K562 (cell line): ENCODE data around the gene TMEM120B. TPM values are rescaled to one million over a fixed set of nuclear protein-coding genes. Genes with fewer than 3 reads are reported as not detected.
A peak's percentile ranks its signal among the peaks of the same experiment; 100 is the strongest.

Experiments
- BHLHE40 ChIP-seq: IDR thresholded peaks from 2 replicates; pipeline ENCODE4 v1.6.1; 2011; ENCODE audit warnings: low read length, improper control_type of control experiment
- CEBPB ChIP-seq: fragments of 450-650 bp; IDR thresholded peaks from 2 replicates; pipeline ENCODE4 v1.6.1; 2016; ENCODE audit warnings: missing genetic modification characterization, missing compliant biosample characterization
- CREM ChIP-seq: IDR thresholded peaks from 2 replicates; pipeline ENCODE4 v1.6.1; 2014; ENCODE audit warnings: antibody characterized with exemption, low read depth
- EWSR1 ChIP-seq: fragments of 450-650 bp; IDR thresholded peaks from 2 replicates; pipeline ENCODE4 v1.6.1; 2018; ENCODE audit warnings: borderline replicate concordance, mild to moderate bottlenecking, low read depth, moderate library complexity; ENCODE audit not compliant: partially characterized antibody
- FOXK2 ChIP-seq, 2 experiments: fragments of 450-650 bp; IDR thresholded peaks in 1 of 2; conservative IDR thresholded peaks in 1 of 2; 2 replicates each; pipeline ENCODE4 v1.6.1; 2016; ENCODE audit warnings: low read depth in 2 of 2, mild to moderate bottlenecking in 1 of 2
- GATAD2B ChIP-seq: fragments of 450-650 bp; IDR thresholded peaks from 2 replicates; pipeline ENCODE4 v1.6.1; 2017; ENCODE audit warnings: mild to moderate bottlenecking, borderline replicate concordance
- HSF4 ChIP-seq: fragments of 250-450 bp; sonication (Bioruptor Pico); IDR thresholded peaks from 2 replicates; pipeline ENCODE4 v2.1.2; 2022; ENCODE audit warnings: mild to moderate bottlenecking, moderate library complexity, borderline replicate concordance
- KAT7 ChIP-seq: sonication (generic); formaldehyde crosslinking; IDR thresholded peaks from 2 replicates; pipeline ENCODE4 v1.8.0; 2022; ENCODE audit warnings: missing genetic modification reagents, mild to moderate bottlenecking, borderline replicate concordance
- KLF16 ChIP-seq: IDR thresholded peaks from 2 replicates; pipeline ENCODE4 v1.6.1; 2016; ENCODE audit warnings: antibody characterized with exemption
- MTF1 ChIP-seq: fragments of 250-450 bp; sonication (Bioruptor Pico); IDR thresholded peaks from 2 replicates; pipeline ENCODE4 v1.9.0; 2021; ENCODE audit warnings: moderate library complexity, mild to moderate bottlenecking, inconsistent platforms, borderline replicate concordance
- RCOR1 ChIP-seq, 2 experiments: IDR thresholded peaks; 2 replicates each; pipeline ENCODE4 v1.6.1; 2012; ENCODE audit warnings: low read depth in 2 of 2, low read length in 2 of 2, borderline replicate concordance in 1 of 2, improper control_type of control experiment in 1 of 2
- REST ChIP-seq, 2 experiments: fragments of 450-650 bp; formaldehyde crosslinking in 1 of 2; IDR thresholded peaks; 2 replicates each; pipeline versions ENCODE4 v1.4.0 to v1.6.1; 2014 to 2020; ENCODE audit warnings: mild to moderate bottlenecking in 2 of 2, borderline replicate concordance in 1 of 2, low read depth in 1 of 2
- SIN3A ChIP-seq, 2 experiments: fragments of 150-350 bp in 1 of 2; IDR thresholded peaks; 2 replicates each; pipeline ENCODE4 v1.6.1; 2011 to 2016; ENCODE audit warnings: borderline replicate concordance in 2 of 2, low read depth in 2 of 2, low read length in 2 of 2, mild to moderate bottlenecking in 2 of 2, moderate library complexity in 2 of 2; ENCODE audit not compliant: control insufficient read depth in 1 of 2
- YY1 ChIP-seq, 3 experiments: IDR thresholded peaks; 2 replicates each; pipeline ENCODE4 v1.6.1; 2011; ENCODE audit warnings: low read length in 2 of 3, mild to moderate bottlenecking in 2 of 3, moderate library complexity in 2 of 3, borderline replicate concordance in 1 of 3, control low read depth in 1 of 3, low read depth in 1 of 3; ENCODE audit not compliant: insufficient read depth in 3 of 3, insufficient replicate concordance in 2 of 3, control insufficient read depth in 1 of 3, insufficient read length in 1 of 3; ENCODE audit errors: extremely low read depth in 1 of 3
- ZFP36 ChIP-seq: fragments of 150-350 bp; IDR thresholded peaks from 2 replicates; pipeline ENCODE4 v1.6.1; 2018; ENCODE audit warnings: low read length, low read depth; ENCODE audit not compliant: partially characterized antibody
- ZNF277 ChIP-seq: fragments of 250-450 bp; sonication (Bioruptor Pico); IDR thresholded peaks from 2 replicates; pipeline ENCODE4 v1.8.0; 2022; ENCODE audit warnings: inconsistent platforms, mild to moderate bottlenecking, moderate library complexity, borderline replicate concordance
- ZZZ3 ChIP-seq: fragments of 450-650 bp; IDR thresholded peaks from 2 replicates; pipeline ENCODE4 v1.6.1; 2016; ENCODE audit warnings: antibody characterized with exemption, mild to moderate bottlenecking, moderate library complexity
- polyA plus RNA-seq, 8 experiments: library from polyadenylated mRNA; depleted of rRNA in 4 of 8; stranded (reverse) in 5 of 8; unstranded in 3 of 8; fragments of >200 nt; fragmentation: Nextera tagmentation in 2 of 8; fragmentation: Illumina TruSeq in 1 of 8; extraction: Ambion mirVana in 2 of 8; extraction: Trizol in 1 of 8; gene quantifications; 2 replicates each; pipeline versions ENCODE4 v1.2.1 to v1.2.3, GENCODE V29; 2011 to 2014; ENCODE audit warnings: inconsistent platforms in 1 of 8, missing spikeins in 1 of 8
- total RNA-seq, 7 experiments: library from RNA; depleted of rRNA in 6 of 7; stranded (reverse); fragments of >200 nt in 6 of 7; fragmentation: Illumina TruSeq in 2 of 7; extraction: Trizol in 2 of 7; gene quantifications; 2 replicates each; pipeline versions ENCODE4 v1.2.1 to v1.2.3, GENCODE V29; 2011 to 2021; ENCODE audit warnings: low replicate concordance in 1 of 7

Gene TMEM120B
- total and polyA plus RNA-seq, 9 of the 15 experiments (the other 6 are each of a cell fraction or from before 2014, with no cell fraction given) = 1.7 to 18.6 (median 7.4) TPM

GRCh38 chr12:121799156-121799841 lies 86.7 kb downstream of the TMEM120B start (continued):
- peak; percentile 63 for TF ChIP-seq REST (IDR thresholded peaks at IDR 0.05; ENCODE audit: borderline replicate concordance)
- TF ChIP-seq REST (CRISPR knock-in tag; IDR thresholded peaks at IDR 0.05; ENCODE audit: low read depth) = no peak
- peak in 1 of 3 experiments; percentile 45 for TF ChIP-seq YY1 (IDR thresholded peaks at IDR 0.05; ENCODE audit: borderline replicate concordance in 1 of 3, control insufficient read depth in 1 of 3, extremely low read depth in 1 of 3, insufficient read depth in 3 of 3, insufficient read length in 1 of 3, insufficient replicate concordance in 2 of 3, low read depth in 1 of 3, low read length in 2 of 3)
- TF ChIP-seq FOXK2 (conservative IDR thresholded peaks at IDR 0.05 in 1 of 2, IDR thresholded peaks at IDR 0.05 in 1 of 2; ENCODE audit: low read depth in 2 of 2) = peak in 1 of 2 experiments; percentile 49; a peak in 2 of 4 replicates
- no peak for TF ChIP-seq HSF4 (CRISPR knock-in tag)
- no peak for TF ChIP-seq ZFP36
- TF ChIP-seq KLF16 = no peak
- peak; percentile 36 to 87; a peak in 2 of 4 replicates for TF ChIP-seq SIN3A (IDR thresholded peaks at IDR 0.05; ENCODE audit: borderline replicate concordance in 2 of 2, control insufficient read depth in 1 of 2, low read depth in 2 of 2, low read length in 2 of 2)
- peak; percentile 58 for TF ChIP-seq CREM
- no peak for TF ChIP-seq ZNF277 (CRISPR knock-in tag)
- TF ChIP-seq GATAD2B = 0 out of 2 replicates have a peak, but pooled peaks have one; percentile 14
- peak; percentile 9; the same call in 1 of the 2 replicates for TF ChIP-seq BHLHE40
- TF ChIP-seq ZZZ3 = no peak
- no peak; the same call in 1 of the 2 replicates for TF ChIP-seq KAT7 (CRISPR knock-in tag)
- peak; percentile 86 for TF ChIP-seq CEBPB (tag)
- TF ChIP-seq EWSR1 = no peak
- no peak for TF ChIP-seq RCOR1 (IDR thresholded peaks at IDR 0.05; ENCODE audit: borderline replicate concordance in 1 of 2, low read depth in 2 of 2, low read length in 2 of 2)
- TF ChIP-seq MTF1 (CRISPR knock-in tag) = no peak
